Psoas muscle (tissue), 8 donors: Measurements from ENCODE around the gene DENND1A. TPM values are rescaled to one million over a fixed set of nuclear protein-coding genes. Genes with fewer than 3 reads are reported as not detected.

Experiments used
- ATAC-seq, 4 donors: fragments of 200-7000 bp; cut with Tn5 transposase; one replicate each; pipeline ENCODE4 v1.9.1; 2020; ENCODE audit warnings: moderate library complexity in 3 of 4, mild to moderate bottlenecking in 2 of 4
- DNase-seq, 2 donors: peaks; one replicate each; pipeline ENCODE4 v3.0.0-alpha.2; 2020
- H3K27ac ChIP-seq: fragments of 200-600 bp; one replicate; pipeline ENCODE4 v1.8.0; 2022
- H3K27me3 ChIP-seq, 3 donors: fragments of 200-600 bp in 1 of 3; one replicate each; pipeline versions ENCODE4 v1.6.1 to v1.8.0; 2013 to 2022; ENCODE audit warnings: low read length in 2 of 3, mild to moderate bottlenecking in 2 of 3, moderate library complexity in 1 of 3; ENCODE audit not compliant: insufficient read depth in 3 of 3
- H3K36me3 ChIP-seq, 2 donors: fragments of 200-600 bp in 1 of 2; one replicate each; pipeline versions ENCODE4 v1.6.1 to v1.8.0; 2013 to 2022; ENCODE audit warnings: low read depth in 1 of 2, mild to moderate bottlenecking in 1 of 2, moderate library complexity in 1 of 2; ENCODE audit not compliant: insufficient read depth in 1 of 2
- H3K4me1 ChIP-seq: fragments of 200-600 bp; one replicate; pipeline ENCODE4 v1.8.0; 2022
- H3K4me3 ChIP-seq: fragments of 200-600 bp; one replicate; pipeline ENCODE4 v1.8.0; 2022; ENCODE audit warnings: mild to moderate bottlenecking
- H3K9me3 ChIP-seq: fragments of 200-600 bp; one replicate; pipeline ENCODE4 v1.8.0; 2022
- WGBS, 3 donors: extraction: QIAGEN DNeasy Blood & Tissue Kit; methylation state at CpG; one replicate each; pipeline versions ENCODE4 v1.1.6 to v1.1.7; 2013; 5-methylcytosine and 5-hydroxymethylcytosine counted together
- intact Hi-C, 2 donors: fragments of 100-400 bp; cut with DNase I; formaldehyde crosslinking; loops; one replicate each; pipeline versions ENCODE4 v1.11.0 to v1.14.2; 2022
- polyA plus RNA-seq, 3 donors: library from polyadenylated mRNA; stranded (reverse); fragments of 200-250 nt; gene quantifications; one replicate each; pipeline ENCODE4 v1.2.3, GENCODE V29; 2013
- total RNA-seq, 4 donors: library from RNA; stranded (reverse); fragmentation: NEBNext Ultra II Directional in 2 of 4; extraction: Animal tissue kit (Norgen Biotek cat#: 25700) in 2 of 4; gene quantifications; one replicate each; pipeline versions ENCODE4 v1.2.1 to v1.2.4, GENCODE V29; 2021 to 2023
- TF ChIP-seq, protein P1 (sequence below): fragments of 200-600 bp; IDR thresholded peaks from one replicate; pipeline ENCODE4 v1.8.0; 2022; ENCODE audit warnings: antibody characterized with exemption
- donor health status: healthy with polysubstance abuse.
- donor health status: DM: no; HTN: no; CAD: no; lungs with moderate emphysema.
- donor health status: Bipolar disorder and iron deficiency.
- donor health status: healthy.
- donor health status: DM: yes; HTN: yes; CAD: no.
- donor health status: DM: no; HTN: no; CAD: no.
- donor health status: DM: no; HTN: no; CAD: no.
- donor health status: DM: yes; HTN: yes; CAD: no.

DENND1A gene
- total and polyA plus RNA-seq, 7 donors, result 6.1 to 17.3 (median 13.9) TPM

DNA sequence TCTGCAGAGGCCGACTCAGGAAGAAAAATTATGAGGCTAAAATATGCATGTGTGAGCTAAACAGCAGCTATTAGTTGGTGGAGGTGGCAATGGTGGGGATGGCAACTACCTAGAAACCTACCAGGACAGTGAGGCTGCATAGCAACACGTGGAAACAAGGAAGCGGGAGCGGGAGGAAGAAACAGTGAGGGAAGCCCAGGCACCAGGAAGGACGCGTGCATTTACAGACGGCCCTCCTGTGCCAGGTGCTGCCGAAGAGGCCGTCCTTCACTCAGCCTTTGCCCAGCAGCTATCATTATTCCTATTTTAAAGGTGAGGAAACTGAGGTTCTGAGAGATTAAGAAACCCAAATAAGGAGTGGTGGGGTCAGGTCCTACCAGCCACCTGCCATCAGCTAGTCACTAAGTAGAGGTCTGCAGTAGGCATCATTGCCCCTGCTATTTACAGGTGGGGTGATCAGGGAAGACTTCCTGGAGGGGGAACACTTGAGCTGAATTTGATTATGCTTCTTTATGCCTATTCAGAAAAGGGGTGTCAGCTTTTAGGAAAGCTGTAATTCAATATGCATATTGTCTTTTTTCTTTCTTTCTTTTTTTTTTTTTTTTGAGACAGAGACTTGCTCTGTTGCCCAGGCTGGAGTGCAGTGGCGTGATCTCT is 448.6 kb downstream of the DENND1A start:
- TF ChIP-seq, protein P1, sequence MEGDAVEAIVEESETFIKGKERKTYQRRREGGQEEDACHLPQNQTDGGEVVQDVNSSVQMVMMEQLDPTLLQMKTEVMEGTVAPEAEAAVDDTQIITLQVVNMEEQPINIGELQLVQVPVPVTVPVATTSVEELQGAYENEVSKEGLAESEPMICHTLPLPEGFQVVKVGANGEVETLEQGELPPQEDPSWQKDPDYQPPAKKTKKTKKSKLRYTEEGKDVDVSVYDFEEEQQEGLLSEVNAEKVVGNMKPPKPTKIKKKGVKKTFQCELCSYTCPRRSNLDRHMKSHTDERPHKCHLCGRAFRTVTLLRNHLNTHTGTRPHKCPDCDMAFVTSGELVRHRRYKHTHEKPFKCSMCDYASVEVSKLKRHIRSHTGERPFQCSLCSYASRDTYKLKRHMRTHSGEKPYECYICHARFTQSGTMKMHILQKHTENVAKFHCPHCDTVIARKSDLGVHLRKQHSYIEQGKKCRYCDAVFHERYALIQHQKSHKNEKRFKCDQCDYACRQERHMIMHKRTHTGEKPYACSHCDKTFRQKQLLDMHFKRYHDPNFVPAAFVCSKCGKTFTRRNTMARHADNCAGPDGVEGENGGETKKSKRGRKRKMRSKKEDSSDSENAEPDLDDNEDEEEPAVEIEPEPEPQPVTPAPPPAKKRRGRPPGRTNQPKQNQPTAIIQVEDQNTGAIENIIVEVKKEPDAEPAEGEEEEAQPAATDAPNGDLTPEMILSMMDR, result no peak
- 93 to 95% (median 94%) methylated on average over 10 of the region's 10 CpGs for WGBS, 3 donors
- ATAC-seq (no peak), DNase-seq (no peak)
- H3K36me3 ChIP-seq, result no peaks in the 10 kb centered on the region
- no peak overlapping the region for H3K27ac ChIP-seq
- H3K4me3 ChIP-seq, result no peak overlapping the region
- H3K9me3 ChIP-seq, result no peaks in the 10 kb centered on the region
- no peaks in the 10 kb centered on the region for H3K4me1 ChIP-seq
- intact Hi-C loops, result no loop called here
- no peaks in the 10 kb centered on the region for H3K27me3 ChIP-seq

DNA sequence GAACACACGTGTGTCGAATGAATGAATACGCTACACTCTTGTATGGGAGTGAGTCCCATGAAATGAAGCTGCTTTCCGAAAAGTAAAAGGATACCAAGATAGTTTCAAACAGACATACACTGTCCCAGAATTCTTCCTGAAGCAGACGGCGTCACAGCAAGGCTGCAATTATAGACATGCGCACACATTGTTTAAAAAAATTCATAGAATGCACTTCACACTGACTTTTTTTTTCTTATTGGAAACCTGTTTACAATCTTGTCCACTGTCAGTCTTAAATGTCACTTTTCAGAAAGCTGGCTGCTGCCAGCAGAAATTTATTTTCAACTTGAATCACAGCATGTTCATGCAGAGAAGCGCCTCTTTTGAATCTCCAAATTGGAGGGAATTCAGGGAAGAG is 449.1 kb downstream of the DENND1A start:
- intact Hi-C loops, result no loop called here
- Histone ChIP-seq H3K27ac (no peak overlapping the region), H3K36me3 (no peaks in the 10 kb centered on the region), H3K27me3 (no peaks in the 10 kb centered on the region), H3K9me3 (no peaks in the 10 kb centered on the region), H3K4me3 (no peak overlapping the region), H3K4me1 (no peaks in the 10 kb centered on the region)
- DNase-seq (no peak), ATAC-seq (no peak)
- WGBS, 3 donors, result 93 to 96% (median 94%) methylated on average over 8 of the region's 8 CpGs
- TF ChIP-seq, protein P1, result no peak

DNA sequence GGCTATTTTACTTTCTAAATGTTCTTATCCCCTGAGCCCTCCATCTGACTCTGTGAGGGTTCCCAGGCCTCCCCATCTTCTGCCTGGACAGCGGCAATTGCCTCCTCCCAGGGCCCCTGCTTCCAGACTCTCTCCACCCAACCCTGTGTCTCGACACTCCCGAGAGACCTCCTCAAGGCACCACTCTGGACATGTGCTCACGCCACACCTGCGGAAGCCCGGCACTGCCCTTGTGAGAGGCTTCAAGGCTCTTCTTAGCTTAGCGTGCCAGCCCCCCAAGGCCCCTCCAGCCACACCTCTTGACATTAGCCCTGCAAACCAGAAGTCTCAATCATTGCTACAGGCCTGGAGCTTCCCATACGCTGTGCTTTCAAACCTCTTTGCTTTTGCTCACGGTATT is 449.8 kb downstream of the DENND1A start:
- no peaks in the 10 kb centered on the region for H3K9me3 ChIP-seq
- ATAC-seq (no peak), DNase-seq (no peak)
- no peak overlapping the region for H3K27ac ChIP-seq
- TF ChIP-seq, protein P1, result no peak
- WGBS, 3 donors, result 94 to 97% (median 95%) methylated on average over 9 of the region's 9 CpGs
- no peaks in the 10 kb centered on the region for H3K4me1 ChIP-seq
- intact Hi-C loops, result no loop called here
- no peaks in the 10 kb centered on the region for H3K27me3 ChIP-seq
- H3K36me3 ChIP-seq, result no peaks in the 10 kb centered on the region
- H3K4me3 ChIP-seq, result no peak overlapping the region

DNA sequence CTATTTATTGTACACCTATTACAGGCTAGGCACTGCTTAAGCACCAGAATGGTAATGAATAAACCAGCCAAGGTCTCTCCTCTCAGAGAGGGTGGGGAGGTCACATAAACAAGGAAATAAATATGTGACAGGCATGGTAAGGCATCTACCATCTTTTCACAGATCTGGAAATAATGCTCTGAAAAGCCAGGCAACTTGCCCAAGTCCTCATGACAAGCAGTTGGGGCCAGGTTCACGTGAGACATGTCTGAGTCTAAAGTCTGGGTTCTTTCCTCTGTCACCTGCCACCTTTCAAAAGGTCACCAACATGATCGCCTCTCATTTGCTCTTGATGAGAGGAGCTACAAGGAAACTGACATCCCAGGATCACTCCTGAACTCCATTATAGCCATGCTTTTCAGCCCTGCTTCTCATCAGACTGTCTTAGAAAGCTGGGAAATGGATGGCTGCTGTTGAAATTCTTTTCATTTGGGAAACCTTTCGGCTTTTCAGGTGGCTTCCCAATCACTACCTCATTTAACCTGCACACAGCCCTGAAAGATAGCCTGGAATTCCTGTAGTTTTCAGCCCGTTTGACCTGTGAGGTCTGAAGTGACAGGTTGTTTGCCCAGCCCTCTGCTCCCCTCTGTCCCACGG is 450.8 kb downstream of the DENND1A start:
- whole genome bisulfite sequencing, 3 donors, result 80 to 84% (median 83%) methylated on average over 5 of the region's 5 CpGs
- H3K9me3 ChIP-seq, result no peaks in the 10 kb centered on the region
- DNase-seq, result no peak
- no peaks in the 10 kb centered on the region for H3K36me3 ChIP-seq
- no peaks in the 10 kb centered on the region for H3K27me3 ChIP-seq
- TF ChIP-seq, protein P1, result no peak
- H3K4me1 ChIP-seq, result no peaks in the 10 kb centered on the region
- intact Hi-C loops, result no loop called here
- no peak overlapping the region for H3K4me3 ChIP-seq
- ATAC-seq, result no peak
- H3K27ac ChIP-seq, result no peak overlapping the region

DNA sequence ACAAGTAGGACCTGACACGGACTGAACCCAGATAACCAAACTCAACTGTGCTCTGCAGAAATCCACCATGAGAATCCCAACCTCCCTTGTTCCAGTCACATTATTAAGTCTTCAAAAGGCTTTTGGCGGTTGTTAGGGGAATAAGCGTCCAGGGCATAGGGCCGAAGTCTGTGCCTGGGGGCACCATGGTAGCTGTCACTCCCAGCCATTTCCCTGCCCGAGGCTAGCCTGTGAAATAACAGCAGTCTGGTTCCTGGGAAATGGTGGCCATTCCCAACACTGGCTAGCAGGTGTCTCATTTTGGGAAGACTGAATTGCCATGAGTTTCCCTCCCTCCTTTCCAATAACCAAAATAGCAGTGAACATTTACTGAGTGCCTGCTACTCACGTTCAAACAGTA is 451.8 kb downstream of the DENND1A start:
- ATAC-seq (no peak), DNase-seq (no peak)
- intact Hi-C loops, result no loop called here
- H3K4me1 ChIP-seq, result no peaks in the 10 kb centered on the region
- no peak overlapping the region for H3K4me3 ChIP-seq
- TF ChIP-seq, protein P1, result no peak
- WGBS, 3 donors, result 94 to 97% (median 95%) methylated on average over 6 of the region's 6 CpGs
- H3K27ac ChIP-seq, result no peak overlapping the region
- no peaks in the 10 kb centered on the region for H3K36me3 ChIP-seq
- H3K9me3 ChIP-seq, result no peaks in the 10 kb centered on the region
- H3K27me3 ChIP-seq, result no peaks in the 10 kb centered on the region
